NCI-H2029 (cell line): ENCODE data around the gene MEP1A.
"Not testable (repeated sequence)": the region's sequence is repeated elsewhere in the genome, so short reads cannot be mapped to it uniquely, and the experiment has no call there.

Experiments
- DNase-seq: peaks from one replicate; lab custom pipeline; 2025; lab: John Stamatoyannopoulos, UW

The MEP1A gene

GRCh38 chr6:46793138-46793537, at the start of gene MEP1A:
MEP1A (plus strand) TSS chr6:46793389; CDS start chr6:46793399, 10 bp downstream.
- no peak for DNase-seq

- DNase-seq, result no peak
These were observed 49.6 kb upstream of the MEP1A start for GRCh38 chr6:46743425-46744158.

GRCh38 chr6:46744159-46744725, 48.9 kb upstream of the MEP1A start:
- DNase-seq, result not testable (repeated sequence)

GRCh38 chr6:46745973-46746372, 47.2 kb upstream of the MEP1A start:
- DNase-seq, result no peak

GRCh38 chr6:46746696-46747095, 46.5 kb upstream of the MEP1A start, which contains the start of gene ANKRD66:
ANKRD66 (plus strand) TSS chr6:46746933; CDS start chr6:46751949, 5,016 bp downstream.
- no peak for DNase-seq

GRCh38 chr6:46748940-46749503, 44.2 kb upstream of the MEP1A start:
- no peak for DNase-seq

GRCh38 chr6:46749731-46750130, 43.5 kb upstream of the MEP1A start:
- no peak for DNase-seq

- DNase-seq, result no peak
These were observed 41.5 kb upstream of the MEP1A start for GRCh38 chr6:46751658-46752057.

DNA sequence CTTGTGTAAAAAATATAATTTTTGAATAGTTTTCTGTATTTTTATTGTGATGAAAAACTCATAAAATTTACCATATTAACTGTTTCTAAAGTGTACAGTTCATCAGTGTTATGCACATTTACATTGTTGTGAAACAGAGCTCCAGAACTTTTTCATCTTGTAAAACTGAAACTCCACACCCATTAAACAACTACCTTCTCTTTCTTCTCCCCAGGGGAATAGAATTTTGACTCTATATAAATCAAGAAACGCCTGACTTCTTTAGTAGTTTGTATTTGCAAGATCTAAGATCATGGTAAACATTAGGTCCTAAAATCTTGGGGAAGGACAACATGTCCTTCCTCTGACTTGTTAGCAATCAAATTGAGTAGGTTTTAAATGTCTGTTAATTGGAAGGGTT, 37.3 kb upstream of the MEP1A start:
- no peak for DNase-seq

DNA sequence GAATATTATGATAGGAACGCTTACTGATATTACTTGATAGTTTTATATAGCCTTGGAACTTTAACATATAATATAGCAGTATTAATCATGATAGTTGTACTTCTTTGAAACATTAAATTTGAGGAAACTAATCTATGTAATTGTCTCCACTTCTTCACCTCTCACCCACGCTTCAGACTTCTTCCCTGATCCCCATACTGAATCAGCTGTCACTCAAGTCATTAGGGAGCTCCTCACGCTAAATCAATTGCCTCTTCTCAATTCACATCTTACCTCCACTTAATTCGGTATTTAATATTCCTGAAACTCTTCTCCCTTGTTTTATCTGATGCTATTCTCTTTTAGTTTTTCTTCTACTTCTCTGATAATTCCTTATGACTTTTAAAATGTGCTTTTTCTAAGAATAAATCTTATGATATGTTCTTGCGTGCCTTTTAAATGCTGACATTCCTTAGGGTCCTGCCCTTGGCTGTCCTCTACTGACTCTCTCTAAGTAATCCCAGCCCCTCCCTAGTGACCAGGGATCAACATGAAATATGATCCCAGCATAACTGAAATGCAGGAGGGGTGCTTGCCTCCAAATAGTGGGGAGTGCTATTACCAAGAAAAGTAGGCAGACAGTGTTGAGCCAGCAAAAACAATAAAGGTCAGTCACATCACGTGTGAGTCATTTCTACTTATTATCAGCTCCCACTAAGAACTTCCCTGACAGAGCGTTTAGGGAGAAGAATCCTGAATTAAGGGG, 36.5 kb upstream of the MEP1A start:
- DNase-seq, result no peak

GRCh38 chr6:46757214-46757596, 36.0 kb upstream of the MEP1A start:
- DNase-seq, result no peak

DNA sequence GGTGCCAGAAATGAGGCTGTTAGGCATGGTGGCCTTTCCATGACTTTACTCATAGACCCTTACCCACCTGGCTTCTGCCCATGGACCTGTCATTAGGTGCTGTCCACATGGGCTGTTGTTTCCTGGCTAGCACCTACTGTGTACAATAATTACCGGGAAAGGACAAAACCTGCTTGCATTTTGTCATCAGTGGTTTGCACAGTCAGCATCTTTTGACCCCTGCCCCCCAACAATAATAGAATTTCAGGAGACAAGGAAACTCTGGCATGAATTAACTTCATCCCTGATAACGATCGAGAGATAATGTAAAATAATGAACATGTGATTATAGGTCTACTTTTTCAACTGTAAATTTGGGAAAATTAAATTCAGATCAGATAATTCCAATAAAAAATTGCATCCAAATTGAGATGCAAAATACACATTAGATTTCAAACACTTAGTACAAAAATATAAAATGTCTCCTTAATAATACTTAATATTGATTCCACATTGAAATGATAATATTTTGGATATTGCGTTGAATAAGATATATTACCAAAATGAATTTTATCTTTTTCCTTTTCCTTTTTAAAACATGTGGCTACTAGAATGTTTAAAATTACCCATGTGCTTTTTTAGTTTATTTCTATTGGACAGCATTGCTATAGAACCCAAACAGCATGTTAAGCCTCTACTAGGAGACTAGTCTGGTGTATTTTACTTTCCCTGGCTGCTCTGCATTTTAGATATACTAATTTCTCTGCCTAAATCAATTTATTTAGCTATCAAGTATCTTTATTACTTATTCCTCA, 34.0 kb upstream of the MEP1A start:
- DNase-seq, result no peak

DNA sequence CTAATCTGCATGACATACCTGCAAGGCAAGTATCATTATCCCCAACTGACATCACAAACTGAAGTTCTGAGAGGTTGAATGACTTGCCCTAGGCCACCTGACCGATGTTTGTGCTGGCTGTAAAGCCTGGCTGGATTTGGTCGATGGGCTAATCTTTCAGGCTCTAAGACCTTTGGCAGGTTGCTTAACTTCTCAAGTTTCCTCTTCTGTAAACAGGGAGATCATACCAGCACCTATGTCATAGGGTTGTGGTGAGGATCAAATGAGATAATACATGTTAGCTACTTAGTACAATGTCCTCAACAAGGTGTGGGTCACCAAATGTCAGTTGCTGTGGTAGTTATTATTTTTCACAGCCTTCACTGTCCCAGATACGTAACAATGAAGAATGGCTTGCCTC, 32.3 kb upstream of the MEP1A start:
- DNase-seq, result no peak

DNA sequence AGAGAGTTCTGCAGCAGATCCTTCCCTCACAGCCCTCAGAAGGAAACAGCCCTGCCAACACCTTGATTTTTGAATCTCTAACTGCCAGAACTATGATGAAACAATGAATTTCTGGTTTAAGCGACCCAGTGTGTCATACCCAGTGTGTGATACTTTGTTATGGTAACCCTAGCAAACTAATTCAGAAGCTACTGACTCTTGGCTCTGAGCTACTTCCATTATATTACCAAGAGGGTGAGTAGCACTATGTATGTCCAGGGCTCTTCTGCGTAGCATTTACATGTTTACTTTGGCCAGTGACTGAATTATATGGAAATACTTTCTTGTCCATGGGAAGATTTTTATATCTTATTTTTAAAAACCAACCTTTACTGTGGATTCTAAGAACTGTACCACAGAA, 29.7 kb upstream of the MEP1A start:
- DNase-seq, result no peak

DNA sequence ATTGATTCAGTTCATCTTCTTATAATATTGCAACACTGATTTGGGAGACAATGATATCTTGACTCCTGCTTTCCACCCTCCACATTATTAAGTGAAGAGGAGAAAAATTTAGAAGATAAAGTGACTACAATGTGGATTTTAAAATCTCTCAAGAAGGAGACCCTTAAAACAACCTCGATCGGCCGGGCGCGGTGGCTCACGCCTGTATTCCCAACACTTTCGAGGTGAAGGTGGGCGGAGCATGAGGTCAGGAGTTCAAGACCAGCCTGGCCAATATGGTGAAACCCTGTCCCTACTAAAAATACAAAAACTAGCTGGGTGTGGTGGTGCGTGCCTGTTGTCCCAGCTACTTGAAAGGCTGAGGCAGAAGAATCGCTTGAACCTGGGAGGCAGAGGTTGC, 28.9 kb upstream of the MEP1A start:
- DNase-seq, result not testable (repeated sequence)

DNA sequence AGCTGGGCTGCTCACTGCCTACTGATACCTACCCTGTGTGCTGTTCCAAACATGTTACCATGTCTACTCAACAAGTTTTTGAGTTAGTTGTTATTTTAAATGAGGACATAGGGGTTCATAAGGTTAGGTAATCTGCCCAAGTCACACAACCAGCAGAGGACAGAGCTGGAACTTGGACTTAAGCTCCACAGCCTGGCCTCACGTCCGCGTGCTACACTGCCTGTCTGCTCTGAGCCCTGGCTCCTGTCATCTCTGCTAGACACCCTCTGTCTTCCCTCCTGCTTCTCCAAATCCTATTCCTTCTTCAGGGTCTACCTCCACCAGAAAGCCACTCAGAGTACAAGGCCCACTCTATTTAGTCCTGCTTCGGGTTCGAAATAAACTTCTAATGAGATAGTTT, 28.2 kb upstream of the MEP1A start:
- DNase-seq, result no peak

GRCh38 chr6:46772016-46772415, 21.2 kb upstream of the MEP1A start:
- no peak for DNase-seq

DNA sequence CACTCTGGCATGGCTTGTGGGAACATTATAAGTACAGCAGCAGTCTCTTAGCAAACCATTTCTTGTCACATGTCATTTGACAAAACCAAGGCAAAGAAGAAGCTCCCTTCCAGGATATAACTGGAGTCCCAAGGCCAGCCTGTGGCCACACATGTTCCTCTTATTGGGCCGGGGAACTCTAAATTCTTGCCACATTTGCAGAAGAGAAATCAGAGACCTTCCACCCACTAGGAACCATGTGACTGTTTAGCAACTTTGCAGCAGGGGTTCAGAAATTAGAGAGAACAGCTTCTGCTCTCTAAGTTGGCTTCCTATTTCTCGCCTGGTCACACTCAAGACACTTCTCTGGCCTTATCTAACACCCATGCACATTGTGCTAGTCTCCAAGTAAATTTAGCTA, 20.4 kb upstream of the MEP1A start:
- no peak for DNase-seq

DNA sequence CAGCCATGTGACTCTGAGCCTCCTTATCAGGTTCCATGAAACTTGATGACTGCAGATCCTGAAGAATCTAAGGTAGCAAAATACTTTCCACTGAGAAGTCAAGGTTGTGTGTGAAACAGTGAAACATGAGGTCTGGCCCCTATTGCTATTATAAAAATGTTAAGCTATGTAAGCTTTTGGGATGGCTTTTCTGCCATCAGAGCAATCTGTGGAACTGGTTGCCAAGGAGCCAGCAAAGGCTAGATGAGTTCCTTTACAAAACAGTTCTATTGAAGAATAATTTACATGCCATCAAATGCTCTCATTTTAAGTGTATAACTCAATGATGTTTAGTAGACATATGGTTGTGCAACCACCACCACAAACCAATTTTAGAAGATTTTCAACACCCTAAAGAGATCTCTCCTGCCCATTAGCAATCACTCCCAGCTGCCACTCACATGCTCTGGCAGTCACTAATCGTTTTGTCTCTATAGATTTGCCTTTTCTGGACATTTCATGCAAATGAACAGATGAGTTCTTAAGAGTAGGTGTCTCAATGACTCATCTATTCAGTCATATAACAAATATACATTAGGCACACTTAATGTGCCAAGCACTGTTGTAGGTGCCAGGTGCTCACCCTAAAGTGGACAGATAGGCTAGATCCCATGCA, 19.9 kb upstream of the MEP1A start:
- DNase-seq, result no peak

- not testable (repeated sequence) for DNase-seq
These were observed 18.5 kb upstream of the MEP1A start for GRCh38 chr6:46774736-46775135.

DNA sequence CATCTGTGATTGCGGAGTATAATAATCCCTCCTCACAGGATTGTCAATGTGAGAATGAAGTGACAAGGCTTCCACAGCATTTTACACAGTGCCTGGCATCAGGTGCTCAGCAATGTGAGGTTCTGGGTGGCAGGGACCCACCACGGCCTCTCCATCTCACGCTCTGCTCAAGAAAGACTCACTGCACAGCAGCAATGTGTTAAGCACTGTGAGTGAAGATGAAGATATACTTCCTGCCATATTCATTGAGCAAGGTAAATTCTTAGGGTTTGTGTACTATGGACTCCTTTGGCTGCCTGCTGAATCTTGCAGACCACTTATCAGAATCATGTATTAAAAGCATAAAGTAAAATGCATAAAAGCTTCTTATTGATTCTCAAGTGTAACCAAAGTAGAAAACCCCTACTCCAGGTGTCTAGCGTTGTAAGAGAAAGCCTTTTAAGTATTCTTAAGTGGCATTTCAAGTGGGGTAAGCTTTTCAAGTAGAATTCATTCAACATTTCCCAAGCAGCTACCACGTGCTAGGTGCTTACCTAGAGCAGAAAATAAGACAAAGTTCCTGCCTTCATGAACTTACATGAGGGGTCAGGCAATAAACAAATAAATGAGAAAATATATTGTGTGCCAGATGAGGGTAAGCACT, 17.0 kb upstream of the MEP1A start:
- DNase-seq, result no peak
